Rectal smooth muscle tissue (tissue), 1 donor: Measurements from ENCODE around the gene ITGB1BP2.
"Not testable (repeated sequence)": the region's sequence is repeated elsewhere in the genome, so short reads cannot be mapped to it uniquely, and the experiment has no call there.

Experiments
- H3K27ac ChIP-seq: one replicate; pipeline ENCODE4 v1.7.0; 2013; ENCODE audit warnings: low read depth, low read length, inconsistent platforms
- H3K27me3 ChIP-seq: one replicate; pipeline ENCODE4 v1.7.0; 2013; ENCODE audit warnings: low read length; ENCODE audit not compliant: control insufficient read depth, insufficient read depth
- H3K36me3 ChIP-seq: one replicate; pipeline ENCODE4 v1.7.0; 2013; ENCODE audit warnings: low read length; ENCODE audit not compliant: control insufficient read depth, insufficient read depth
- H3K4me1 ChIP-seq: one replicate; pipeline ENCODE4 v1.7.0; 2013; ENCODE audit warnings: low read length; ENCODE audit not compliant: control insufficient read depth, insufficient read depth
- H3K4me3 ChIP-seq: one replicate; pipeline ENCODE4 v1.7.0; 2013; ENCODE audit warnings: low read length
- H3K9ac ChIP-seq: one replicate; pipeline ENCODE4 v1.7.0; 2013; ENCODE audit warnings: low read length

Gene ITGB1BP2

GRCh38 chrX:71283403-71284143 lies 18.0 kb upstream of the ITGB1BP2 start, which contains the start of gene NONO:
NONO (plus strand) TSS chrX:71283635; CDS start chrX:71290638, 7,003 bp downstream.
- no peaks in the 10 kb centered on the region for H3K36me3 ChIP-seq
- peak within 1 kb of the TSS; percentile 92 for H3K27ac ChIP-seq
- H3K4me1 ChIP-seq: peaks cover 10% of the 10 kb centered on the region
- no peaks in the 10 kb centered on the region for H3K27me3 ChIP-seq
- H3K9ac ChIP-seq: peak within 1 kb of the TSS; percentile 68
- peak within 1 kb of the TSS; percentile 87 for H3K4me3 ChIP-seq

GRCh38 chrX:71285929-71286328 lies 15.6 kb upstream of the ITGB1BP2 start:
- Histone ChIP-seq H3K27me3 (no peaks in the 10 kb centered on the region), H3K4me3 (no peak overlapping the region), H3K9ac (no peak overlapping the region), H3K36me3 (peaks cover 2% of the 10 kb centered on the region), H3K4me1 (peaks cover 10% of the 10 kb centered on the region), H3K27ac (no peak overlapping the region)

- H3K4me1 ChIP-seq: peaks cover under 1% of the 10 kb centered on the region
- H3K9ac ChIP-seq: no peak overlapping the region
- H3K4me3 ChIP-seq: no peak overlapping the region
- peaks cover 15% of the 10 kb centered on the region for H3K36me3 ChIP-seq
- no peaks in the 10 kb centered on the region for H3K27me3 ChIP-seq
- no peak overlapping the region for H3K27ac ChIP-seq
Measured at GRCh38 chrX:71291381-71291780, 10.2 kb upstream of the ITGB1BP2 start.

- Histone ChIP-seq H3K4me1 (no peaks in the 10 kb centered on the region), H3K9ac (no peak overlapping the region), H3K36me3 (peaks cover 23% of the 10 kb centered on the region), H3K27ac (no peak overlapping the region), H3K27me3 (no peaks in the 10 kb centered on the region), H3K4me3 (no peak overlapping the region)
Measured at GRCh38 chrX:71292669-71293365, 8.7 kb upstream of the ITGB1BP2 start.

- Histone ChIP-seq H3K4me1 (no peaks in the 10 kb centered on the region), H3K9ac (no peak overlapping the region), H3K27me3 (no peaks in the 10 kb centered on the region), H3K27ac (no peak overlapping the region), H3K4me3 (no peak overlapping the region), H3K36me3 (peaks cover 27% of the 10 kb centered on the region)
Measured at GRCh38 chrX:71296806-71297205, 4.7 kb upstream of the ITGB1BP2 start.

GRCh38 chrX:71298119-71298518 lies 3.4 kb upstream of the ITGB1BP2 start:
- Histone ChIP-seq H3K4me3 (no peak overlapping the region), H3K27ac (no peak overlapping the region), H3K27me3 (no peaks in the 10 kb centered on the region), H3K9ac (no peak overlapping the region), H3K4me1 (no peaks in the 10 kb centered on the region), H3K36me3 (peaks cover 21% of the 10 kb centered on the region)

GRCh38 chrX:71300064-71300463 lies 1.5 kb upstream of the ITGB1BP2 start:
- not testable (repeated sequence) for H3K4me1 ChIP-seq, H3K9ac ChIP-seq, H3K4me3 ChIP-seq, H3K27ac ChIP-seq, H3K27me3 ChIP-seq
- peaks cover 14% of the 10 kb centered on the region for H3K36me3 ChIP-seq

GRCh38 chrX:71300495-71300894 lies 1.1 kb upstream of the ITGB1BP2 start:
- not testable (repeated sequence) for H3K4me3 ChIP-seq, H3K4me1 ChIP-seq, H3K9ac ChIP-seq, H3K27me3 ChIP-seq, H3K27ac ChIP-seq
- H3K36me3 ChIP-seq: peaks cover 14% of the 10 kb centered on the region

GRCh38 chrX:71302461-71303213 lies 1.1 kb downstream of the ITGB1BP2 start:
- peak overlapping the region; percentile 49 for H3K4me3 ChIP-seq

GRCh38 chrX:71304561-71304960 lies 3.0 kb downstream of the ITGB1BP2 start:
- H3K4me3 ChIP-seq: no peak overlapping the region
- H3K27ac ChIP-seq: no peak overlapping the region
- H3K4me1 ChIP-seq: no peaks in the 10 kb centered on the region
- H3K27me3 ChIP-seq: no peaks in the 10 kb centered on the region
- H3K9ac ChIP-seq: no peak overlapping the region
- no peaks in the 10 kb centered on the region for H3K36me3 ChIP-seq

More at GRCh38 chrX:71302461-71303213, 1.1 kb downstream of the ITGB1BP2 start:
- H3K36me3 ChIP-seq: peaks cover 7% of the 10 kb centered on the region
- no peak overlapping the region for H3K9ac ChIP-seq
- no peaks in the 10 kb centered on the region for H3K4me1 ChIP-seq
- H3K27me3 ChIP-seq: no peaks in the 10 kb centered on the region
- peak overlapping the region; percentile 74 for H3K27ac ChIP-seq

- Histone ChIP-seq H3K9ac (no peak overlapping the region), H3K4me1 (peaks cover 8% of the 10 kb centered on the region), H3K4me3 (no peak overlapping the region), H3K27me3 (no peaks in the 10 kb centered on the region), H3K36me3 (no peaks in the 10 kb centered on the region), H3K27ac (no peak overlapping the region)
Measured at GRCh38 chrX:71315917-71316316, 14.4 kb downstream of the ITGB1BP2 start.

GRCh38 chrX:71316959-71317358 lies 15.4 kb downstream of the ITGB1BP2 start:
- H3K36me3 ChIP-seq, H3K27me3 ChIP-seq, H3K9ac ChIP-seq, H3K27ac ChIP-seq, H3K4me3 ChIP-seq, H3K4me1 ChIP-seq: not testable (repeated sequence)
